ENCODE measurements around the gene KRT80. TPM values are rescaled to one million over a fixed set of nuclear protein-coding genes. Genes with fewer than 3 reads are reported as not detected.

KRT80 gene
- total RNA-seq, 3 donors from 2014 or later (not counting 1 experiment from before 2014, with no cell fraction given) = not detected

DNA sequence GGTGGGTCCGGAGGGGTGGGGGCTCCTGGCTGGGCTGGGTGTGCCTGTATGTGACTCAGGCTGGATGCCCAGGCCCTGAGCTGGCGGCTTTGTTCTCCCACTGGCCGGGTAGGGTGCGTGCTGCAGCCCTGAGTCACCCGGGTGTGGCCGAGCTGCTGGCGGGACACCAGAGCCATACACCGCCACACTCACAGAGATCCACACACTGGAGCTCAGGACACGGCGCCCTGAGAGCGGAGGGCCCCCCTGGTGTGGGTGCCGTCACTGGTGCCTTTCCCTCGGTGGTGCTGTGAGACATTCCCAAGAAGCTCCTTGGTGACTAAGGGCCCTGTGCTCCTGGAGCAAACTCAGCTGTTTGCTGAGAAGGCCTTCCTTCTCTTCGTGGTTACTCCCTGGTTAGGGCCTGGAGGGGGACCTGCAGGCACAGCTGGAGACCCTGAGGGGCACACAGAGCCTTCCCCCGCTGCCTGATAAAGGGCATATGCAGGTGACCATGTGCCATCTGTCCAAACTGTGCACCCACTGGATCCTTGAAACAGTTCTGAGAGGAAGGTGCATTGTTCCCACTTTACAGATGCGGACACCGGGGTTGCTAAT lies 44.3 kb downstream of the KRT80 start:
- intact Hi-C loops (cut with micrococcal nuclease) = no loop called here
- peaks cover 0 to 8% of the 10 kb centered on the region in 2 donors for H3K27me3 Mint-ChIP-seq (ENCODE audit: low read depth in 2 of 2)
- WGBS (ENCODE audit: insufficient coverage) = 83% methylated on average over 17 of the region's 17 CpGs
- H3K4me1 ChIP-seq (ENCODE audit: control insufficient read depth, insufficient read depth, low read length) = peaks cover 6% of the 10 kb centered on the region
- H3K9me3 ChIP-seq (ENCODE audit: control insufficient read depth, insufficient read depth, low read length) = no peaks in the 10 kb centered on the region
- no peak overlapping the region for H3K27ac Mint-ChIP-seq
- TF ChIP-seq, protein P1, sequence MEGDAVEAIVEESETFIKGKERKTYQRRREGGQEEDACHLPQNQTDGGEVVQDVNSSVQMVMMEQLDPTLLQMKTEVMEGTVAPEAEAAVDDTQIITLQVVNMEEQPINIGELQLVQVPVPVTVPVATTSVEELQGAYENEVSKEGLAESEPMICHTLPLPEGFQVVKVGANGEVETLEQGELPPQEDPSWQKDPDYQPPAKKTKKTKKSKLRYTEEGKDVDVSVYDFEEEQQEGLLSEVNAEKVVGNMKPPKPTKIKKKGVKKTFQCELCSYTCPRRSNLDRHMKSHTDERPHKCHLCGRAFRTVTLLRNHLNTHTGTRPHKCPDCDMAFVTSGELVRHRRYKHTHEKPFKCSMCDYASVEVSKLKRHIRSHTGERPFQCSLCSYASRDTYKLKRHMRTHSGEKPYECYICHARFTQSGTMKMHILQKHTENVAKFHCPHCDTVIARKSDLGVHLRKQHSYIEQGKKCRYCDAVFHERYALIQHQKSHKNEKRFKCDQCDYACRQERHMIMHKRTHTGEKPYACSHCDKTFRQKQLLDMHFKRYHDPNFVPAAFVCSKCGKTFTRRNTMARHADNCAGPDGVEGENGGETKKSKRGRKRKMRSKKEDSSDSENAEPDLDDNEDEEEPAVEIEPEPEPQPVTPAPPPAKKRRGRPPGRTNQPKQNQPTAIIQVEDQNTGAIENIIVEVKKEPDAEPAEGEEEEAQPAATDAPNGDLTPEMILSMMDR (IDR thresholded peaks at IDR 0.05) = no peak
- ATAC-seq = no peak
- H3K27ac ChIP-seq (ENCODE audit: low read length) = no peak overlapping the region
- H3K9me3 Mint-ChIP-seq = no peaks in the 10 kb centered on the region
- H3K36me3 ChIP-seq (ENCODE audit: control insufficient read depth, insufficient read depth, low read length) = no peaks in the 10 kb centered on the region
- no peaks in the 10 kb centered on the region for H3K36me3 Mint-ChIP-seq
- H3K4me1 Mint-ChIP-seq = peaks cover 0 to 11% of the 10 kb centered on the region in 2 donors
- peaks cover 4% of the 10 kb centered on the region for H3K27me3 ChIP-seq (ENCODE audit: control insufficient read depth, insufficient read depth, low read length)
- H3K4me3 Mint-ChIP-seq = no peak overlapping the region
- H3K4me3 ChIP-seq (ENCODE audit: low read length) = no peak overlapping the region
- DNase-seq = no peak

DNA sequence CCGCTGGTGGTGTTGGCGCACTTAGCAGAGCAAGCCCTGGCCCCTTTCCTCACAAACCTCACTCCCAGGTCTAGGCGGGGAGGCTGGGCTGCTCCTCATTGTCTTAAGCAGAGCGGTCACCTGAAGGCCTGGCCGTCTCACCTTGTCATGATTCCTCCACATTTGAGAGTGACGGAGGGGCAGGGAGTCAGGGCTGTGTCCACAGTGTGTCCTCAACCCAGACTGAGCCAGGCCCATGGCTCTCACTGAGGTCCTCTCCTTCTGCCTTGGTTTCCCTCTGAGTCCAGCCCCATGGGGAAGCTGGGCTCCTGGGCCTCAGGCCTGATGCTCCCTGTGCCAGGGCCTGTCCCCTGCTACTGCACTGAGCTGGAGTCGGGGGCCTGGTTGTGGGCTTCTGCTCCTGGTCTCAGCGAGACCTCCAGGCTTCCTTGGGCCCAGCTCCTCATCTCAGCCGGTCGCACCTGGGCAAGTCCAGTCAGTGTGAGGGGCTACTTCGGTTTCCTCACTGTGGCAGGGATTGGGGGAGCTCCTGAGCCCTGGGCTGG lies 44.9 kb downstream of the KRT80 start:
- Mint-ChIP-seq H3K27ac (no peak overlapping the region), H3K9me3 (no peaks in the 10 kb centered on the region), H3K36me3 (no peaks in the 10 kb centered on the region), H3K4me1 (peaks cover 0 to 9% of the 10 kb centered on the region in 2 donors), H3K27me3 (ENCODE audit: low read depth in 2 of 2) (peaks cover 0 to 8% of the 10 kb centered on the region in 2 donors), H3K4me3 (no peak overlapping the region)
- no peaks in the 10 kb centered on the region for H3K36me3 ChIP-seq (ENCODE audit: control insufficient read depth, insufficient read depth, low read length)
- no peaks in the 10 kb centered on the region for H3K9me3 ChIP-seq (ENCODE audit: control insufficient read depth, insufficient read depth, low read length)
- intact Hi-C loops (cut with micrococcal nuclease) = no loop called here
- H3K4me3 ChIP-seq (ENCODE audit: low read length) = no peak overlapping the region
- peaks cover 3% of the 10 kb centered on the region for H3K27me3 ChIP-seq (ENCODE audit: control insufficient read depth, insufficient read depth, low read length)
- no peak overlapping the region for H3K27ac ChIP-seq (ENCODE audit: low read length)
- ATAC-seq = no peak
- WGBS (ENCODE audit: insufficient coverage) = 90% methylated on average over 11 of the region's 11 CpGs
- H3K4me1 ChIP-seq (ENCODE audit: control insufficient read depth, insufficient read depth, low read length) = peaks cover 4% of the 10 kb centered on the region
- TF ChIP-seq, protein P1 (IDR thresholded peaks at IDR 0.05) = no peak
- DNase-seq = no peak

DNA sequence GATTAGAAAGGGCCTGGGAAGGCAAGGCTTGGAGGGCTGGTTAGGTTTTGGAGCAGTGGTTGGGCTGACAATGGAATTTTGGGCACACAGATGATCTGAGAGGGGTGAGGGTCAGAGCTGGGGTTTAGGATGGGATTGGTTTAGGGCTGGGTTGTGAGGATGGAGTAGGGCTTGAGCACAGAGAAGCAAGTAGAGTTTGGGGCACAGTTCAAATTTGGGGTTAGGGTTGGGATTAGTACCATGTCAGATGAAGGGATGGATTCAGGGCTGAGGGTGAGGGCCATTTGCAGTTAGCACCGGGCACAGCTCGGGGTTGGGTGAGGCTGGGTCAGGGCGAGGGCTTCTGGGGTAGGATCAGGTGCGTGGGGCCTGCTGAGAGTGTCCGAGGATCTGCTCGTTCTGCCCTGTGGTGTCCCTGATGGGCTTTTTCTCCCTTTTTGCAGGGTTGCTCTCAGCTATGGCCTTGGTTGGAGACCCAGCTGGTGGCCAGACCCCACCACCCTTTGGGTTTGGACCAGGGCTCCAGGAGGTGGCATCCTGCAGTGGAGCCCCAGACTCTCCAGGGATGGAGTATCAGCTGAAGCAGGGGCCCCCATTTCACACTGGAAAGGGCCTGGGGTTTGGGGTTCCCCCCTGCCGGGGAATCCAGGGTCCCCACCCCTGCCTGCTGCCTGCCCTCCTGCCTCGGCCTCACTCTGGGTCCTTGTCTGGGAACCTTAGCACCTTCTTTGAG lies 45.6 kb downstream of the KRT80 start:
- DNase-seq = no peak
- Mint-ChIP-seq H3K27me3 (ENCODE audit: low read depth in 2 of 2) (peaks cover 0 to 4% of the 10 kb centered on the region in 2 donors), H3K36me3 (no peaks in the 10 kb centered on the region), H3K27ac (no peak overlapping the region), H3K4me3 (no peak overlapping the region), H3K9me3 (no peaks in the 10 kb centered on the region), H3K4me1 (peaks cover 0 to 3% of the 10 kb centered on the region in 2 donors)
- Histone ChIP-seq H3K27me3 (ENCODE audit: control insufficient read depth, insufficient read depth, low read length) (no peaks in the 10 kb centered on the region), H3K9me3 (ENCODE audit: control insufficient read depth, insufficient read depth, low read length) (no peaks in the 10 kb centered on the region), H3K36me3 (ENCODE audit: control insufficient read depth, insufficient read depth, low read length) (no peaks in the 10 kb centered on the region), H3K27ac (ENCODE audit: low read length) (no peak overlapping the region), H3K4me1 (ENCODE audit: control insufficient read depth, insufficient read depth, low read length) (no peaks in the 10 kb centered on the region), H3K4me3 (ENCODE audit: low read length) (no peak overlapping the region)
- 87% methylated on average over 8 of the region's 8 CpGs for WGBS (ENCODE audit: insufficient coverage)
- intact Hi-C loops (cut with micrococcal nuclease) = no loop called here
- ATAC-seq = no peak
- TF ChIP-seq, protein P1 (IDR thresholded peaks at IDR 0.05) = no peak

Measured in natural killer cell (primary cell).